Measurements from ENCODE around the gene DKK3. TPM values are rescaled to one million over a fixed set of nuclear protein-coding genes. Genes with fewer than 3 reads are reported as not detected.

DKK3 gene
- total RNA-seq, 2 experiments from 2014 or later: not detected

GRCh38 chr11:11966826-11967668 is 41.4 kb downstream of the DKK3 start:
- peaks cover 2% of the 10 kb centered on the region for H3K4me1 Mint-ChIP-seq (ENCODE audit: low read depth)
- no peak overlapping the region for H3K4me3 Mint-ChIP-seq
- no peaks in the 10 kb centered on the region for H3K9me3 Mint-ChIP-seq
- no peaks in the 10 kb centered on the region for H3K36me3 Mint-ChIP-seq
- H3K27ac Mint-ChIP-seq: no peak overlapping the region
- DNase-seq: peak; percentile 83
- intact Hi-C loops (cut with micrococcal nuclease): loop anchor here (2.0 kb wide), 1 partner anchor 168 kb away; no protein-coding TSS in a partner anchor
- no peaks in the 10 kb centered on the region for H3K27me3 Mint-ChIP-seq
- POLR2A ChIA-PET: no interaction called here
- CTCF ChIA-PET: interaction anchor here (0.6 to 3.8 kb wide), 32 partner anchors 8 to 339 kb away, joined by 3 to 27 read pairs (median 3); partner anchors contain the start of gene DKK3

- DNase-seq: no peak
- CTCF ChIA-PET: interaction anchor here (0.8 to 3.8 kb wide), 21 partner anchors 8 to 339 kb away, joined by 3 to 27 read pairs (median 4); partner anchors contain the start of gene DKK3
- intact Hi-C loops (cut with micrococcal nuclease): loop anchor here (2.0 kb wide), 1 partner anchor 168 kb away; no protein-coding TSS in a partner anchor
These were observed 42.1 kb downstream of the DKK3 start for GRCh38 chr11:11966354-11966741.

DNA sequence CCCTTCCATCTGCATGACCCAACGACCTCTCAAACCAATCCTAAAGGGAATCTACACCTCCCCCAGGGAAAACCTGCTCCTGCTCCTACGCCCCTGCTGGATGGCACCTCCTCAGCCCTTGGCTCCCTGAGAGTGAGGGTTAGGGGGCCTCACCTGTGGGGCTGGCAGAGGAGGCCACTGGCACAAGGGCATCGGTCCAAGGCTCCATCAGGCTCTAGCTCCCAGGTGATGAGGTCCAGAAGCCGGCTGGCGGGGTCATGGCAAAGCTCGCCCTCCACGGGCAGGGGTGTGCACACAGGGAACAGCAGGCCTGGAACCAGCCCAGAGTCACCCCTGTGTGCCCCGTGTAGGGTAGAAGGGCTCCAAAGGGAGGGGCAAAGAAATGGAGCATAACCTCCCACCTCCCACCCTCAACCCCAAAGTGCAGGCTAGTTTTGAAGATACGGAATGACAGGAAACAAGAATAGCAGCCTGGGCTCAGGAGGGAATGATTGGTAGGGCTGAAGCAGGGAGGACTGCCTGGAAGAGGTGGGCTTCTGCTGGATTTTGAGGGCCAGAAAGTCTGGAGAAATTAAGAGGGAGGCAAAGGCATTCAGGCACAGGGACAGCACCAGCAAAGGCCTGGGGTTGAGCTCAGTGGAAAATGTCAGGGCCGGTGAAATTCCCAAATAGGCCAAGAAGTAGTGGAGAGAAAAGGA is 42.6 kb downstream of the DKK3 start:
- Mint-ChIP-seq H3K27ac (no peak overlapping the region), H3K4me3 (no peak overlapping the region), H3K9me3 (no peaks in the 10 kb centered on the region), H3K27me3 (no peaks in the 10 kb centered on the region), H3K36me3 (no peaks in the 10 kb centered on the region), H3K4me1 (ENCODE audit: low read depth) (peaks cover 10% of the 10 kb centered on the region)
- CTCF ChIA-PET: interaction anchor here (1.2 to 3.8 kb wide), 9 partner anchors 9 to 271 kb away, joined by 3 to 27 read pairs (median 7); partner anchors contain the start of gene DKK3
- DNase-seq: no peak
- intact Hi-C loops (cut with micrococcal nuclease): loop anchor here (2.0 kb wide), 1 partner anchor 167 kb away; no protein-coding TSS in a partner anchor
- POLR2A ChIA-PET: no interaction called here

More at GRCh38 chr11:11966354-11966741, 42.1 kb downstream of the DKK3 start:
- Mint-ChIP-seq H3K27me3 (no peaks in the 10 kb centered on the region), H3K9me3 (no peaks in the 10 kb centered on the region), H3K4me1 (ENCODE audit: low read depth) (peaks cover 5% of the 10 kb centered on the region), H3K27ac (no peak overlapping the region), H3K4me3 (no peak overlapping the region), H3K36me3 (no peaks in the 10 kb centered on the region)
- POLR2A ChIA-PET: no interaction called here

GRCh38 chr11:11965192-11965591 is 43.2 kb downstream of the DKK3 start:
- POLR2A ChIA-PET: no interaction called here
- no peaks in the 10 kb centered on the region for H3K27me3 Mint-ChIP-seq
- no peak overlapping the region for H3K27ac Mint-ChIP-seq
- no peaks in the 10 kb centered on the region for H3K9me3 Mint-ChIP-seq
- H3K4me3 Mint-ChIP-seq: no peak overlapping the region
- intact Hi-C loops (cut with micrococcal nuclease): no loop called here
- CTCF ChIA-PET: interaction anchor here (3.2 to 3.4 kb wide), 2 partner anchors 18 to 79 kb away, joined by 14 to 20 read pairs; no protein-coding TSS in a partner anchor
- no peak for DNase-seq
- peaks cover 16% of the 10 kb centered on the region for H3K4me1 Mint-ChIP-seq (ENCODE audit: low read depth)
- no peaks in the 10 kb centered on the region for H3K36me3 Mint-ChIP-seq

DNA sequence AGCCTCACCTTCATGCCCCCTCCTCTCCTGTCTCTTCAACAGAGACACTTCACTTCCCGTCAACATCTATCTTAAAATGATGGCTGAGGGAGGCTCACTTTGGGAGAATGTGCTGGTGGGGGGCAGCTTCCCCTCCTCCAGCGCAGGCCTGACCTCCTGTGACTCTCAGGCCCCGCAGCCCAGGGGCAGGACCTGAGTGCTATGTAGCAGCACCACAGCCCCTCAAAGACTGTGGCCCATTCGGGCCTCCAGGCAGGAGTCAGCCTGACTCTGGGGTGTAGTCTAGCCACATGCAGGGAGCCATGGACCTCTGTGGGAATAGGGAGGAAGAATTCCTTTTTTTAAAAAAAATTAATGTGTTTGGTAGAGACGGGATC is 43.7 kb downstream of the DKK3 start:
- Mint-ChIP-seq H3K4me1 (ENCODE audit: low read depth) (peaks cover 20% of the 10 kb centered on the region), H3K27ac (no peak overlapping the region), H3K36me3 (no peaks in the 10 kb centered on the region), H3K9me3 (no peaks in the 10 kb centered on the region), H3K27me3 (no peaks in the 10 kb centered on the region), H3K4me3 (no peak overlapping the region)
- no peak for DNase-seq
- CTCF ChIA-PET: interaction anchor here (3.2 to 3.4 kb wide), 2 partner anchors 18 to 80 kb away, joined by 14 to 20 read pairs; no protein-coding TSS in a partner anchor
- POLR2A ChIA-PET: no interaction called here
- intact Hi-C loops (cut with micrococcal nuclease): no loop called here

GRCh38 chr11:11963842-11964773 is 44.3 kb downstream of the DKK3 start:
- intact Hi-C loops (cut with micrococcal nuclease): no loop called here
- H3K27me3 Mint-ChIP-seq: no peaks in the 10 kb centered on the region
- peaks cover 25% of the 10 kb centered on the region for H3K4me1 Mint-ChIP-seq (ENCODE audit: low read depth)
- no peak overlapping the region for H3K4me3 Mint-ChIP-seq
- no peaks in the 10 kb centered on the region for H3K9me3 Mint-ChIP-seq
- no peak overlapping the region for H3K27ac Mint-ChIP-seq
- ChIA-PET POLR2A (no interaction called here), CTCF (interaction anchor here (0.9 to 3.4 kb wide), 2 partner anchors 80 to 325 kb away, joined by 3 to 20 read pairs; no protein-coding TSS in a partner anchor)
- DNase-seq: no peak
- H3K36me3 Mint-ChIP-seq: no peaks in the 10 kb centered on the region

DNA sequence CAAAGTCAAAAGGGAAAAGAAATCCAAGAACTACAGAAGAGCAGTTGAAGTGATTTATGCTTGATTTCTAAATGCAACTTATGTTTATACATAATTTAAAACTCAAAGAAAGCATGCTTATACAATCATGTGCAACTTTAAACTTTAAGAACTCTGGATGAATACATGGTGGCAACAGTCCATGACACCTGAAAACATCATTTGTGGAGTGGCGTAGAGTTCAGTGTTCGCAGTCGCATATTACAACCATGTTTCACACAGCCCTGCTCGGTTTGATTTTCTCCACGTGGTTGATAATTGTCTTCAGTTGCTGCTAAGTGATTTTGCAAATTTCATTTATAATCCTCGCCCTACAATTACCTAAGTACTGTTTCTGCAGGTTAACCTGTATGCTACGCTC is 45.4 kb downstream of the DKK3 start:
- peaks cover 28% of the 10 kb centered on the region for H3K4me1 Mint-ChIP-seq (ENCODE audit: low read depth)

GRCh38 chr11:11961399-11962028 is 46.9 kb downstream of the DKK3 start:
- DNase-seq: no peak
- ChIA-PET CTCF (interaction anchor here (1.2 to 2.5 kb wide), 2 partner anchors 83 to 85 kb away, joined by 3 to 11 read pairs; no protein-coding TSS in a partner anchor), POLR2A (interaction anchor here (1.1 kb wide), 1 partner anchor 15 kb away, joined by 4 read pairs; no protein-coding TSS in a partner anchor)
- Mint-ChIP-seq H3K9me3 (no peaks in the 10 kb centered on the region), H3K27me3 (no peaks in the 10 kb centered on the region), H3K36me3 (peaks cover 7% of the 10 kb centered on the region), H3K27ac (no peak overlapping the region), H3K4me1 (ENCODE audit: low read depth) (peaks cover 28% of the 10 kb centered on the region), H3K4me3 (no peak overlapping the region)
- intact Hi-C loops (cut with micrococcal nuclease): no loop called here

More for the DNA sequence above, 45.4 kb downstream of the DKK3 start:
- ChIA-PET POLR2A (no interaction called here), CTCF (interaction anchor here (0.9 kb wide), 1 partner anchor 326 kb away, joined by 3 read pairs; no protein-coding TSS in a partner anchor)
- DNase-seq: no peak
- Mint-ChIP-seq H3K27ac (no peak overlapping the region), H3K4me3 (no peak overlapping the region), H3K27me3 (no peaks in the 10 kb centered on the region), H3K9me3 (no peaks in the 10 kb centered on the region), H3K36me3 (peaks cover 2% of the 10 kb centered on the region)
- intact Hi-C loops (cut with micrococcal nuclease): no loop called here

- ChIA-PET POLR2A (interaction anchor here (0.6 kb wide), 1 partner anchor 113 kb away, joined by 3 read pairs; no protein-coding TSS in a partner anchor), CTCF (interaction anchor here (2.5 kb wide), 1 partner anchor 84 kb away, joined by 11 read pairs; no protein-coding TSS in a partner anchor)
- H3K4me3 Mint-ChIP-seq: no peak overlapping the region
- H3K27ac Mint-ChIP-seq: peak overlapping the region; percentile 64
- intact Hi-C loops (cut with micrococcal nuclease): no loop called here
- DNase-seq: peak; percentile 28
- H3K27me3 Mint-ChIP-seq: no peaks in the 10 kb centered on the region
- peaks cover 14% of the 10 kb centered on the region for H3K36me3 Mint-ChIP-seq
- peaks cover 28% of the 10 kb centered on the region for H3K4me1 Mint-ChIP-seq (ENCODE audit: low read depth)
- no peaks in the 10 kb centered on the region for H3K9me3 Mint-ChIP-seq
These were observed 47.7 kb downstream of the DKK3 start for GRCh38 chr11:11960687-11961086.

- intact Hi-C loops (cut with micrococcal nuclease): no loop called here
- H3K4me1 Mint-ChIP-seq (ENCODE audit: low read depth): peaks cover 28% of the 10 kb centered on the region
- peaks cover 18% of the 10 kb centered on the region for H3K36me3 Mint-ChIP-seq
- ChIA-PET POLR2A (no interaction called here), CTCF (interaction anchor here (0.9 to 1.7 kb wide), 3 partner anchors 110 to 322 kb away, joined by 3 to 6 read pairs (median 3); no protein-coding TSS in a partner anchor)
- H3K9me3 Mint-ChIP-seq: no peaks in the 10 kb centered on the region
- H3K27ac Mint-ChIP-seq: no peak overlapping the region
- no peak overlapping the region for H3K4me3 Mint-ChIP-seq
- DNase-seq: no peak
- H3K27me3 Mint-ChIP-seq: no peaks in the 10 kb centered on the region
These were observed 48.8 kb downstream of the DKK3 start for GRCh38 chr11:11959601-11960000.

Measured in activated CD4-positive, alpha-beta memory T cell treated with anti-CD3 and anti-CD28 coated beads for 36 hours (primary cell).